B cell (primary cell): Measurements from ENCODE around the gene NUDT1. TPM values are rescaled to one million over a fixed set of nuclear protein-coding genes. Genes with fewer than 3 reads are reported as not detected.
A peak's percentile ranks its signal among the peaks of the same experiment; 100 is the strongest.

Source experiments
- ATAC-seq: fragments of 200-7000 bp; cut with Tn5 transposase; one replicate; pipeline ENCODE4 v1.10.0; 2021; ENCODE audit warnings: low read depth, mild to moderate bottlenecking, moderate number of reproducible peaks, moderate library complexity
- CTCF ChIA-PET: fragments of 350-600 bp; sonication (Branson Sonifier 250); formaldehyde crosslinking; loops from one replicate; lab custom pipeline; 2021; ENCODE audit warnings: antibody characterized with exemption, inconsistent platforms; lab: Charles Lee
- POLR2A ChIA-PET: fragments of 350-600 bp; sonication (Branson Sonifier 250); formaldehyde crosslinking; loops from one replicate; lab custom pipeline; 2021; ENCODE audit warnings: antibody characterized with exemption; lab: Charles Lee
- DNase-seq: peaks from one replicate; pipeline ENCODE4 v3.0.0; 2013
- H2AFZ ChIP-seq: 2 replicates; pipeline ENCODE4 v1.6.1; 2012; ENCODE audit warnings: mild to moderate bottlenecking, low read depth, low read length; ENCODE audit not compliant: insufficient read depth, poor library complexity, severe bottlenecking
- H3K27ac ChIP-seq, 2 donors: 1 replicate in 1 of 2; 2 replicates in 1 of 2; pipeline ENCODE4 v1.5.1; 2012 to 2013; ENCODE audit warnings: low read length in 2 of 2, mild to moderate bottlenecking in 2 of 2, moderate library complexity in 1 of 2
- H3K27me3 ChIP-seq, 4 experiments: fragments of 200-600 bp in 1 of 4; sonication (generic) in 1 of 4; replicated peaks in 1 of 4; 1 replicate in 2 of 4; 2 replicates in 2 of 4; pipeline versions ENCODE4 v1.6.1 to v1.7.0; 2013 to 2016; ENCODE audit warnings: low read length in 3 of 4, mild to moderate bottlenecking in 2 of 4, mixed read lengths in 1 of 4, moderate library complexity in 1 of 4; ENCODE audit not compliant: insufficient read depth in 4 of 4, control insufficient read depth in 3 of 4; ENCODE audit errors: control extremely low read depth in 1 of 4
- H3K36me3 ChIP-seq, 2 experiments: replicated peaks in 1 of 2; 1 replicate in 1 of 2; 2 replicates in 1 of 2; pipeline versions ENCODE4 v1.6.1 to v1.7.1; 2013; ENCODE audit warnings: low read length in 1 of 2; ENCODE audit not compliant: insufficient read depth in 2 of 2, control insufficient read depth in 1 of 2; ENCODE audit errors: control extremely low read depth in 1 of 2, extremely low read depth in 1 of 2
- H3K4me1 ChIP-seq, 2 donors: fragments of 200-600 bp in 1 of 2; sonication (generic) in 1 of 2; 1 replicate in 1 of 2; 2 replicates in 1 of 2; pipeline versions ENCODE4 v1.5.1 to v1.6.1; 2013 to 2017; ENCODE audit warnings: low read length in 2 of 2; ENCODE audit not compliant: control insufficient read depth in 2 of 2, insufficient read depth in 2 of 2
- H3K4me2 ChIP-seq: replicated peaks from 2 replicates; pipeline ENCODE3; 2012; ENCODE audit warnings: mild to moderate bottlenecking, low read depth, low read length; ENCODE audit not compliant: poor library complexity, severe bottlenecking
- H3K4me3 ChIP-seq, 5 experiments: fragments of 200-600 bp in 1 of 5; sonication (generic) in 1 of 5; 1 replicate in 3 of 5; 2 replicates in 2 of 5; pipeline versions ENCODE4 v1.5.1 to v1.7.0; 2011 to 2016; ENCODE audit warnings: low read length in 4 of 5, mild to moderate bottlenecking in 4 of 5, low read depth in 2 of 5, control low read depth in 1 of 5, moderate library complexity in 1 of 5; ENCODE audit not compliant: insufficient read depth in 1 of 5; ENCODE audit errors: control extremely low read depth in 1 of 5, extremely low read depth in 1 of 5
- H3K79me2 ChIP-seq: fragments of 200-600 bp; sonication (generic); one replicate; pipeline ENCODE4 v1.6.0; 2016; ENCODE audit warnings: low read length; ENCODE audit not compliant: control insufficient read depth, insufficient read depth
- H3K9ac ChIP-seq: fragments of 200-600 bp; sonication (generic); 2 replicates; pipeline ENCODE4 v1.6.1; 2017; ENCODE audit warnings: mild to moderate bottlenecking, low read length, moderate library complexity
- H3K9me3 ChIP-seq, 3 donors: one replicate each; pipeline versions ENCODE4 v1.6.1 to v1.7.1; 2013; ENCODE audit warnings: low read length in 2 of 3; ENCODE audit not compliant: control insufficient read depth in 2 of 3, insufficient read depth in 1 of 3; ENCODE audit errors: control extremely low read depth in 1 of 3
- H4K20me1 ChIP-seq: 2 replicates; pipeline ENCODE4 v1.6.0; 2012; ENCODE audit warnings: mild to moderate bottlenecking, low read length; ENCODE audit not compliant: insufficient read depth, control insufficient read depth, poor library complexity, severe bottlenecking
- H3K27ac Mint-ChIP-seq: one replicate; pipeline ENCODE4 v1.8.0; 2021; ENCODE audit warnings: mixed read lengths
- H3K27me3 Mint-ChIP-seq: one replicate; pipeline ENCODE4 v1.8.0; 2021; ENCODE audit warnings: mixed read lengths
- H3K4me1 Mint-ChIP-seq: one replicate; pipeline ENCODE4 v1.8.0; 2021; ENCODE audit warnings: mixed read lengths
- H3K4me3 Mint-ChIP-seq: one replicate; pipeline ENCODE4 v1.8.0; 2021; ENCODE audit warnings: mixed read lengths
- H3K9me3 Mint-ChIP-seq: one replicate; pipeline ENCODE4 v1.8.0; 2022; ENCODE audit warnings: mixed read lengths; ENCODE audit not compliant: insufficient read depth
- EZH2 ChIP-seq: IDR thresholded peaks from 2 replicates; pipeline ENCODE4 v1.6.1; 2012; ENCODE audit warnings: borderline replicate concordance, low read depth, mild to moderate bottlenecking, moderate library complexity, low read length; ENCODE audit not compliant: insufficient read depth, poor library complexity, severe bottlenecking
- WGBS: methylation state at CpG from one replicate; pipeline ENCODE4 v1.1.5; 2013; ENCODE audit warnings: missing lambda C conversion rate; ENCODE audit not compliant: insufficient coverage; 5-methylcytosine and 5-hydroxymethylcytosine counted together
- intact Hi-C: fragments of 100-400 bp; cut with micrococcal nuclease; formaldehyde crosslinking; loops from one replicate; pipeline ENCODE4 v1.10.0; 2022
- polyA plus RNA-seq: library from polyadenylated mRNA; depleted of rRNA; stranded (reverse); fragments of >200 nt; gene quantifications from 2 replicates; pipeline ENCODE4 v1.2.3, GENCODE V29; 2012
- total RNA-seq, 2 donors: library from RNA; stranded (reverse); fragments of 120-200 nt in 1 of 2; gene quantifications; 1 replicate in 1 of 2; 2 replicates in 1 of 2; pipeline versions ENCODE4 v1.2.3 to v1.2.4, GENCODE V29; 2013 to 2022
- TF ChIP-seq, protein P1 (sequence below): fragments of 200-600 bp; IDR thresholded peaks from one replicate; pipeline ENCODE4 v1.8.0; 2022; ENCODE audit warnings: antibody characterized with exemption, mild to moderate bottlenecking

NUDT1 gene
- total and polyA plus RNA-seq, 2 donors (not counting 1 experiment from before 2014, with no cell fraction given) = 21.1 to 22.9 TPM

DNA sequence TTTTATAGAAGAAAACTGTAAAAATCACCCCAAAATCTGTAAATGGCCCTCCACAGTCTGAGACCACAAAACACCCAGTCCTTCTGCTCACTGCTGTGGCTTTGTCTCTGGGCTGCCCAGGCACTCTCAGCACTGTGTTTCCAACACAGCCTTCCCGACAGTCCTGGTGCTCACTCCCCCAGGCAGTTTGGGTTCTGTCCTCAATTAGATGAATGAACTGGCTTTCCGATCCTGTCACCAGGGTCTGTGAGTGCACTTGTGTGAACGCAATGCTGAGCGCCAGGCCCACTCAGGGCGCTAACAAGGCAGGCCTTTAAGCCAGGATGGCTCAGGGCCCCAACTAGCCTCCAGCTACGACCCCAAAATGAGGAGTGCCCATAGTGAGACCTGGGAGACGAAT, 12.6 kb upstream of the NUDT1 start:
- Histone ChIP-seq H3K4me2 (no peak overlapping the region), H3K36me3 (peaks cover 0 to 41% of the 10 kb centered on the region in 2 experiments), H3K27ac (no peak overlapping the region), H3K4me1 (peaks cover 16 to 25% of the 10 kb centered on the region in 2 donors), H3K4me3 (no peak overlapping the region), H2AFZ (no peak overlapping the region), H3K9me3 (peaks cover 0 to 3% (median 0%) of the 10 kb centered on the region in 3 donors), H3K79me2 (peaks cover 92% of the 10 kb centered on the region), H3K27me3 (no peaks in the 10 kb centered on the region), H3K9ac (no peak overlapping the region), H4K20me1 (peaks cover 7% of the 10 kb centered on the region)
- TF ChIP-seq EZH2 = no peak
- TF ChIP-seq, protein P1, sequence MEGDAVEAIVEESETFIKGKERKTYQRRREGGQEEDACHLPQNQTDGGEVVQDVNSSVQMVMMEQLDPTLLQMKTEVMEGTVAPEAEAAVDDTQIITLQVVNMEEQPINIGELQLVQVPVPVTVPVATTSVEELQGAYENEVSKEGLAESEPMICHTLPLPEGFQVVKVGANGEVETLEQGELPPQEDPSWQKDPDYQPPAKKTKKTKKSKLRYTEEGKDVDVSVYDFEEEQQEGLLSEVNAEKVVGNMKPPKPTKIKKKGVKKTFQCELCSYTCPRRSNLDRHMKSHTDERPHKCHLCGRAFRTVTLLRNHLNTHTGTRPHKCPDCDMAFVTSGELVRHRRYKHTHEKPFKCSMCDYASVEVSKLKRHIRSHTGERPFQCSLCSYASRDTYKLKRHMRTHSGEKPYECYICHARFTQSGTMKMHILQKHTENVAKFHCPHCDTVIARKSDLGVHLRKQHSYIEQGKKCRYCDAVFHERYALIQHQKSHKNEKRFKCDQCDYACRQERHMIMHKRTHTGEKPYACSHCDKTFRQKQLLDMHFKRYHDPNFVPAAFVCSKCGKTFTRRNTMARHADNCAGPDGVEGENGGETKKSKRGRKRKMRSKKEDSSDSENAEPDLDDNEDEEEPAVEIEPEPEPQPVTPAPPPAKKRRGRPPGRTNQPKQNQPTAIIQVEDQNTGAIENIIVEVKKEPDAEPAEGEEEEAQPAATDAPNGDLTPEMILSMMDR = no peak
- no peak overlapping the region for H3K4me3 Mint-ChIP-seq
- intact Hi-C loops = no loop called here
- H3K27me3 Mint-ChIP-seq = no peaks in the 10 kb centered on the region
- DNase-seq (no peak), ATAC-seq (no peak)
- ChIA-PET POLR2A (no interaction called here), CTCF (no interaction called here)
- 97% methylated on average over 7 of the region's 7 CpGs for whole genome bisulfite sequencing
- no peak overlapping the region for H3K27ac Mint-ChIP-seq
- H3K9me3 Mint-ChIP-seq = no peaks in the 10 kb centered on the region
- H3K4me1 Mint-ChIP-seq = peaks cover 33% of the 10 kb centered on the region

DNA sequence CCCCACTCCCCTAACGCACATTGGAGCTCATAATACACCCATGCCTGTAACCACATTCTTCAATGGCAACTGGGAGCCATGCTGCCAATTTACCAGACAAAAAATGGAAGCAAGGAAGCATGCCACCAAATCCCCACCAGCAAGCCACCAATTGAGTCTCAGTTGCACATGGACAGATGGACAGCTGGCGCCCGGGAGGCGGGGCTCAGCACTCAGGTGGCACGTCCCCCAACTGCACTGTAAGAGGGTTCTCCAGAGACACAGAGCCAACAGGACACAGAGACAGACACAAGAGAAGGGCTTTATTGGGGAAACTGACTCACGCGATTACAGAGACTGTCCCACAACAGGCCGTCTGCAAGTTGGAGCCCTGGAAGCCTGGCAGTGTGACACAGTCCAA, 11.8 kb upstream of the NUDT1 start:
- ChIA-PET CTCF (no interaction called here), POLR2A (no interaction called here)
- peaks cover 39% of the 10 kb centered on the region for H3K4me1 Mint-ChIP-seq
- Histone ChIP-seq H3K4me1 (peaks cover 16 to 25% of the 10 kb centered on the region in 2 donors), H2AFZ (no peak overlapping the region), H3K4me2 (peak overlapping the region; percentile 23), H3K9ac (no peak overlapping the region), H3K4me3 (no peak overlapping the region), H3K27ac (no peak overlapping the region), H4K20me1 (peaks cover 6% of the 10 kb centered on the region), H3K27me3 (no peaks in the 10 kb centered on the region), H3K9me3 (peaks cover 0 to 3% (median 0%) of the 10 kb centered on the region in 3 donors), H3K36me3 (peaks cover 0 to 41% of the 10 kb centered on the region in 2 experiments), H3K79me2 (peaks cover 88% of the 10 kb centered on the region)
- no peak for TF ChIP-seq EZH2
- TF ChIP-seq, protein P1 = no peak
- 92% methylated on average over 8 of the region's 8 CpGs for WGBS
- H3K27me3 Mint-ChIP-seq = no peaks in the 10 kb centered on the region
- ATAC-seq (no peak), DNase-seq (no peak)
- H3K27ac Mint-ChIP-seq = no peak overlapping the region
- intact Hi-C loops = loop anchor here (10.0 kb wide), 1 partner anchor 655 kb away; the partner anchor contains the start of gene PSMG3
- H3K9me3 Mint-ChIP-seq = no peaks in the 10 kb centered on the region
- peak overlapping the region; percentile 10 for H3K4me3 Mint-ChIP-seq
